Coronary artery (tissue), 2 donors: ENCODE results near the gene AJM1.
A peak's percentile ranks its signal among the peaks of the same experiment; 100 is the strongest.
"Not testable (repeated sequence)": the region's sequence is repeated elsewhere in the genome, so short reads cannot be mapped to it uniquely, and the experiment has no call there.

ENCODE experiments used
- DNase-seq: peaks from one replicate; pipeline ENCODE4 v3.0.0-alpha.2; 2017; ENCODE audit warnings: low spot score
- H3K27ac ChIP-seq, 2 donors: fragments of 200-600 bp; sonication (generic); one replicate each; pipeline ENCODE4 v1.5.1; 2016 to 2019
- H3K4me3 ChIP-seq: fragments of 200-600 bp; sonication (generic); 2 replicates; pipeline ENCODE4 v1.5.1; 2016; ENCODE audit warnings: mild to moderate bottlenecking, moderate library complexity
- CTCF ChIP-seq: fragments of 200-600 bp; sonication (generic); IDR thresholded peaks from one replicate; pipeline ENCODE4 v1.5.1; 2019; ENCODE audit warnings: antibody characterized with exemption

The AJM1 gene

GRCh38 chr9:136840877-136841645, 1.2 kb upstream of the AJM1 start:
- Histone ChIP-seq H3K4me3 (no peak overlapping the region), H3K27ac (no peak overlapping the region)
- no peak for TF ChIP-seq CTCF
- DNase-seq, result no peak

- Histone ChIP-seq H3K4me3 (peak overlapping the region; percentile 72), H3K27ac (peak overlapping the region in 1 of 2 donors; percentile 77)
- DNase-seq, result not testable (repeated sequence)
These were observed 465 bp upstream of the AJM1 start for GRCh38 chr9:136841646-136842379.

- not testable (repeated sequence) for DNase-seq
- H3K4me3 ChIP-seq, result peak overlapping the region; percentile 72
- peak overlapping the region in 1 of 2 donors; percentile 77 for H3K27ac ChIP-seq
These were observed 1.0 kb downstream of the AJM1 start for GRCh38 chr9:136843159-136843800.

- peak; percentile 76 for TF ChIP-seq CTCF
- peak overlapping the region; percentile 42 for H3K4me3 ChIP-seq
- not testable (repeated sequence) for H3K27ac ChIP-seq, DNase-seq
These were observed 1.8 kb downstream of the AJM1 start for GRCh38 chr9:136843801-136844740.

GRCh38 chr9:136844761-136845464, 2.6 kb downstream of the AJM1 start:
- Histone ChIP-seq H3K4me3 (peak overlapping the region; percentile 42), H3K27ac (no peak overlapping the region)
- DNase-seq, result no peak
- TF ChIP-seq CTCF, result no peak

GRCh38 chr9:136845465-136846260, 3.4 kb downstream of the AJM1 start:
- no peak for TF ChIP-seq CTCF
- Histone ChIP-seq H3K4me3 (peak overlapping the region; percentile 80), H3K27ac (no peak overlapping the region)
- DNase-seq, result no peak
